ENCODE measurements around the gene CACNA2D2. TPM values are rescaled to one million over a fixed set of nuclear protein-coding genes. Genes with fewer than 3 reads are reported as not detected.

CACNA2D2 gene
- total RNA-seq, 1 experiment from 2014 or later, result not detected

DNA sequence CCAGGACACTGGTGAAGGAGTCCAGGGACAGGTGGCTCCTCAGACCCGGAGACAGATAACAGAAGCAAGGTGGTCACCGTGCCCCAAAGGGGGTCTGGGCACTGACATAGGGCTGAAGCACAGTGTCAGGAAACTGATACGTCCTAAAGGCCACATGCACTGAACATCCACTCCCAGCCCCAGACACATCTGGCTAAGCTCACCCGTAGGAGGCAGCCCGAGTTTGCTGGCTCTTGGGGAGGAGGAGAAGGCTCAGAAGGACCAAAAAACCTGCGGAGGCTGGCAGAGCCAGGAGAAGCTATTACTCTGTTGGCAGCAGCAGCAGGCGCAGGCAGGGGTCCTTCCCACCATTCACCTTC is 1.2 kb downstream of the CACNA2D2 start:
- DNase-seq (ENCODE audit: low read depth), result no peak

DNA sequence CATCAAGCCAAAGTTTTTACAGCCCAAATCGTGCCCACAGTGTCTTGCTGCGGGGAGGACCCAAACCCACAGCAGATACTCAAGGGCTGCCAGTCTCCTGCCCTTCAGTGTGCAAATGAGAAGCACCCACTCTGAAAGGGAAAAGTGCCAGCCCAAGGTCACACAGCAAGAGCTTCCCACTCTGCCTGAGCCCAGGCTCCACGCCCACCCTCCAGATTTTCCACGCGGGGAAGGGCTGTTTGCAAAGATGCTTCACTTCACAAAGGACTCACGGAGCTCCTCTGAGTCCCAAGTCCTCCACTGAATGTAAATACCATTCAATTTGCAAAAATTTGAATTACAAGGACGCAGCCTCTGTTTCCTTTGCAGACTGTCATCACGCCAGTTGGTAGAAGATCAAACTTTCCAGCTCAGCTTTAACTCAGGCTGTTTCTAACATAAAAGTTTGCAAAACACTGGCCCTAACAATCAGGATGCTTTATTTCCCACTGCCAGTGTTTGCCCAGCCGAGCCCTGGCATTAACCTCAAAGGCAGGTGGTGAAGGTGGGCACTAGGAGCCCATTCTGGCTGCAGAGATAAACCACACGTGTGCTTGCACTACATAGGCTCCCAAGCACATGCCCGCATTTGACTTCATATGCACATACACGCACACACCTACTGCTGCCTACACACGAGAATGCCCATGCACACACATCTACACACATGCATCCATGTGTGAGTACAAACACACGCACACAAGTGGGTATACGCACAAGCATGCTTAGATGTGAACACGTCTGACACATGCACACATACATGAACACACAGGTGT is 7.6 kb downstream of the CACNA2D2 start:
- no peak for DNase-seq (ENCODE audit: low read depth)

DNA sequence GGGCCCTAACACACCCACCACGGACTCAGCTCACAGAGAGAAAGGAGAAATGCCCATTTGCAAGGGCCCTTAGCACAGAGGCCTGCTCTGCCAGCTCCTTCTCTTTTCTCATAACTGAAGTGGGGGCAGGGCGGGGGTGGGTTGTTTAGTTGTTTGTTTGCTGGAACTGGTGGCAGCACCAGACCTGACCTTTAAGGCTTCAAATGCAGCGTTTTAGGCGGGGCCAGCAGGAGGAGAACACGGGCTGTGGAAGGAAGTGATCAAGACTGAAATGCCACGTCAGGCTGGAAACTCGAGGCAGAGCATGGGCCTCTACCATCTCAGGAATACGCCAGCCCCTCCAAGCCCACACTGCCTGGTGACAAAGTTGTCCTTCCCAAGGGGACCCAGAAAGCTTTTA is 9.3 kb downstream of the CACNA2D2 start:
- no peak for DNase-seq (ENCODE audit: low read depth)

DNA sequence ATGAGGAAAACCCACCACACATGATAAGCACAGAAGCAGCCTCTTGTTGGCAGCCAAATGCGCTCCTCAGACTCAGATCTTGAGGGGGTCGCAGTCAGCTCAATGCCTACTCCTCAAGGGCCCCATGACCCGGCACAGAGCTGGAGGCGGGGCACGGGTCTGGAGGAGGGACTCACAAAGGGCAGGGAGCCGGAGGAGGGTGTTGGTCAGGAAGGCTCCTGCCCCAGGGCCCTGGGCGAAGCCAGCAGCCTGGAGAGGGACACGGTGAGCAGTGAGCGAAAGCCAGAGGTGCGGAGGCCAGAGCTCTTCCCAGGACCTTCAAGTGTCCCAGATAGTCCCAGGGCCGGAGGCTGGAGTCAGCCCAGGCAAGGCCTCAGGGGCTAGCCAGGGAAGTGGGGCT is 9.8 kb downstream of the CACNA2D2 start:
- DNase-seq (ENCODE audit: low read depth), result no peak

DNA sequence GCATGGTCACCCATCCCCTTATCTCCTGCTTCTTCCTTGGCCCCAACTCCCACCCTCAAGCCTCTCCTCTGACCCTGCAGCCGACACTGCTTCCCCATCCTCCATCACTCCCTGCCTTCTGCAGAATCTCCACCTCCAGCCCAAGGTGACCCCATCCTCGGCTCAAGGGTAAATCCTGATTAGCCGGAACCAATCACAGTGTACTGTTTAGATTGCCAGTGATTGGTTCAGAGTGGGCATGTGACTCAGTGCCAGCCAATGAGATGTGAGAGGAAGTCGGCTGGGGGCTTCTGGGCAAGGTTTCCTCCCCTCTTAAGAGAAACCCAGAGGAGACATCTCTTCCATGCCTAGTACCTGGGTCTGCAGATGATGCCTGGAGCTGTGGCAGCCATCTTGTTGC is 10.3 kb downstream of the CACNA2D2 start:
- DNase-seq (ENCODE audit: low read depth), result no peak

DNA sequence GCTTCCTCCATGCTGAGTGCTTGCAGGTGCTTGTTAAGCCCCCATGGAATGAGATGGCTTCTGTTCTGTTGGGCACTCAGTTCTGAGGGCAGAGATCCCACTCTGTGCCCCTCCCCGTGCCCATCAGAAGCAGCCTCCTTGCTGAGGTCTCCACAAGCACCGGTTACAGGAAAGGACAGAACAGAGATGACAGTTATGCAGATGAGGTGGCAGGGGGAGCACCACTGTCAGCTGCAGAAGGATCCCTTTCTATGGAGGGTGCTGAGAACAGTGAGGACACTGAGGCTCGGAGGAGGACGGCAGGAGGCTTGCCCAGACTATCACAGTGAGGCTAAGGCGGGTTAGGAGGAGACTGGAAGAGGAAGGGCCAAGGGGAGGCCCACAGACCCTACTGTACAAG is 12.4 kb downstream of the CACNA2D2 start:
- no peak for DNase-seq (ENCODE audit: low read depth)

DNA sequence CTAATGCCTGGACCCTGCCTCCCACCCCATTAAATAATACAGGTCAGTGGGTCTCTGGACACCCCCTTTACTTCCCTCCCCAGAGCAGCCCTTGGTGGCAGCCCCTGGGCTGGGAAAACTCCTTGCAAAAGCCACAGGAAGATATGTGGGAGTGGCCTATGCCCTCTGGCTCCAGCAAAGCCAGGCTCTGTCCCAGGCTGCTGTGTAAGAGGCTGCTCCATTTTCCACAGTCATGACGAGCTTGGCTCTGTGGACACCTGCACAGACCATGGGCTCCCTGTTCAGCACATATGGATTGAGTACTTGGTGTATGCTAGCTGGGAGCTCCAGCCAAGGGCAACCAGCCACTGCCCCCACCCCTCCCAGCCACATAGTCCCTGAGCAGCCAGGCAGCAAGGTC is 13.0 kb downstream of the CACNA2D2 start:
- no peak for DNase-seq (ENCODE audit: low read depth)

DNA sequence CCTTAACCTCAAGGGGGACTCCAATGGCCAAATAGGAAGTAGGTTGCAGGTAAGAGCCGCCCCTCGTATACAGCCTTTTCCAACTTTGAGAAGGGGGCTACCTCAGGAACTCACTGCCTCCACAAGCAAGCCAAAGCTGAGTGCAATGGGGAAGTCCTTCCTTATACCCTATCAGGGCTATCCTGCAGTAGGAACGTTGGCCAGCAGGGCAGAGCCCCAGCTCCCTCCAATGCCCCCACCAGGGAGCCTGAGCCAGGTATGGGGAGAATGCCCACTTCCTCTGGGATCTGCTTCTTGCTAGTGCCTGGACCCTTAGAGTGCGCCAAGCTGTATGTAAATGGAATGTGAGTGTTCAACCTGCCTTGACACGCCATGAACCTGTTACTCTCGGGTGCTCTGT is 16.3 kb downstream of the CACNA2D2 start:
- no peak for DNase-seq (ENCODE audit: low read depth)

DNA sequence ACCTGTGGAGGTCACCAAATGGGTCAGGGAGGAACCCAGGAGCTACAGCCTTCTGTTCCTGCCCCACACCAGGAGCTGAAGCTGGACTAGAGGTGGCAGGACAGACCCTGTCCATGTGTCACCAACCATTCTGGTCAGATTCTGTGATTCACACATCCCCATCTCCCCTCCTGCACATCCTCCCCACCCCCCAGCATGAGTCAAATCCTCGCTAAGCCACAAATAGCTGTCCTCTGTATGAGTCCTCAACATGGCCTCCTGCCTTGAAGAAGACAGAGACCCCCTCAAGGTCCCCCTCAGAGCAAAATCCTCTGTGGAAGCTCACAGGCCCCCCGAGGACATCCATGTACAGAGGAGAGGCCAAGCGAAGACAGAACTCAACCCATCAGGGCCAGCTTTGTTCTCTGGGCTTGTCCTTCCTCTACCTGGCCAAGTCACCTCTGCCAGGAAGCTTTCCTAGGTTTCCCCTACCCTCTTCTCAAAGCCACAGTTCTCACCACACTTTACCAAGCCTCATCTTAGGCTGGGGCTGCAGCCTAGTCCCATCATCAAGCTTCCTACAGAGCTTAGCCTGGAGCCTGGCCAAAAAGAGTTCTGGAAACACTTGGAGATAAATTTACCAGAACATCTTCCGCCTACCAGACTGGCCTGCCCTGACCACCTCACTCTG is 17.1 kb downstream of the CACNA2D2 start:
- DNase-seq (ENCODE audit: low read depth), result no peak

DNA sequence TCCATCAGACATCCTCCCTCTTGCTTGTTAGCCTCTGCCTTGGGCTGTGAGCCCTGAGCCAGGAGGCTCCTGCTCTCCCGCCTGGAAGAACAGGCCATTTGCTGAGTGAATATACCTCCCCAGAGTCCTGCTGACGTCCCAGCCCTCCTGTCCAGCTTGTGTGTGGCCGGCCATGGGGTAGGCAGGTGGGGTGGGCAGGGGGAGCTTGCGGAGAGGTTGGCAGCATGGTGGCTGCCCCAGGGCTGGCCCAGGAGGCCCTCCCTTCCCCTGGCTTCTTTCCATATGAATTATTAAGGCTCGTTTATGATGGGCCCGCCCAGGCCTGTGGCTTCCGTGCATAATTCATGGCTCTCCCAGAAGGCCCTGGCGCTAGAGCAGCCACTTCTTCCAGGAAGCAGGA is 18.7 kb downstream of the CACNA2D2 start:
- no peak for DNase-seq (ENCODE audit: low read depth)

DNA sequence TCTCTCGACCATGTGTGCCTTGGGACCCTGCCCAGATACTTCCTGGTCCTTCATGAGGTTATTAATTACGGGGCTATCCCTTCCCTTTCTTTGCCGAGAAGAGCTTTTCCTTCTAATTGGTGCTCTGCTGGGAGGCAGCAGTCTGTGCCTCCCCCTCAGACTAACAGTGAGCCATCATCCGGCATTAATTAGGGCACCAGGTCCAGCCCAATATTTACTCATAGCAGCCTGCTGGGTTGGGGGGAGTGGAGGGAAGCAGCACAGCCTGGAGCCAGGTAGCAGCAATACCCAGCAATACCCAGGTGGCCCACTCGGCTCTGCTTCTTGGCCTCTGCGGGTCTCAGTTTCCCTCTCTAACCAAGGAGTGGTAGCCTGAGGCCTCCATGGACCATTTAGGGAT is 20.1 kb downstream of the CACNA2D2 start:
- no peak for DNase-seq (ENCODE audit: low read depth)

DNA sequence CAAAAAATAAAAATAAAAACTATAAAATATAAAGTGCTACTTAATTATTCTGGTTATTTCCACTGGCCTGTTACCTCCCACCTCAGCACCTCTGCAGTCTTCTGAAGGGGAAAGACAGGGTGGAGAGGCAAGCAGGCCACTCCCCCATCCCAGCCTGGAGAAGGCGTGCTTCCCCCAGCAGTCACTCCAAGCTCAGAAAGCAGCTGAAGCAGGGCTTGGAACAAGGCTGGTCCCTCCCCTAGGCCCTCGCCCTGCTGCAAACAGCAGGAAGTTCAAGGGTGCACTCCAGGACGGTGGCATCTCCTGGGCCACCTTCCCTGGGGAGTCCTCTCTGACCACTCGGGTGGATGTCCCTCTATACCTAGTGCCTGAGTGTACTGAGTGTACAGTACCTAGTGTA is 21.4 kb downstream of the CACNA2D2 start:
- DNase-seq (ENCODE audit: low read depth), result no peak

DNA sequence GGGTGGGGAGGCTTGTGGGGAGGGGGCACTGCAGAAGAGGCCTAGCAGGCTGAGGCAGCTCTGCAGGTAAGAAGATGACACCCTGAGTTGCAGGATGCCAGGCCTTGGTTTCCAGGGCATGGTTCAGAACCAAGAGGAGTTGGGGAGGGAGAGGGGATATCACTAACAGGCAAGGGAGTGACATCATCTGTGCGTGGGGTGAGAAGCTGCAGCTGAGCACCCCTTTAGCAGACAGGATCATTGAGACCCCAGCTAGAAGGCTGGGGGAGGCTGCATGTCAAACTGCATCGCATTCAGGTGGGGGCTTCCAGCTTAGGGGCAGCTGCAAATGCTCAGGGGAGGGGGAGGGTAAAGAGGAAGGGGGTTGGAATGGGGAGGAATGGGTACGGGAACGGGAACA is 23.0 kb downstream of the CACNA2D2 start:
- DNase-seq (ENCODE audit: low read depth), result no peak

DNA sequence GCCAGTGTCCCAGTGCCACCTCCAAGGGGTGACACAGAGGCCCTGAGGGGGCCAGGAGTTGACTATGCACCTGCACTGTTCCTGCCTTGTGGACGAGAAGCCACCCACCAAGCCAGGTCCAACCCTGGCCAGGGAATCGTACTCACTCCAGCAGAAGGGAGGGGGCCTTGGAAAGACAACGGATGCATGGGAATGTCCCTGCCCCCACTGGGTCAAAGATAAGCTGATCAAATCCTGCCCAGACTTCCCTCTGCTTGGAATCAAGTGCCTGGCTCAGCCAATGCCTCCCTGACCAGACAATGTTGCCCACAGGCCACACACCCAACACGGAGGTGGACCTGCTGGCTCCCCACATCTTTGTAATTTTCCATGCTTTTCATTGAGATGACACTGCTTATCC is 23.9 kb downstream of the CACNA2D2 start:
- DNase-seq (ENCODE audit: low read depth), result no peak

DNA sequence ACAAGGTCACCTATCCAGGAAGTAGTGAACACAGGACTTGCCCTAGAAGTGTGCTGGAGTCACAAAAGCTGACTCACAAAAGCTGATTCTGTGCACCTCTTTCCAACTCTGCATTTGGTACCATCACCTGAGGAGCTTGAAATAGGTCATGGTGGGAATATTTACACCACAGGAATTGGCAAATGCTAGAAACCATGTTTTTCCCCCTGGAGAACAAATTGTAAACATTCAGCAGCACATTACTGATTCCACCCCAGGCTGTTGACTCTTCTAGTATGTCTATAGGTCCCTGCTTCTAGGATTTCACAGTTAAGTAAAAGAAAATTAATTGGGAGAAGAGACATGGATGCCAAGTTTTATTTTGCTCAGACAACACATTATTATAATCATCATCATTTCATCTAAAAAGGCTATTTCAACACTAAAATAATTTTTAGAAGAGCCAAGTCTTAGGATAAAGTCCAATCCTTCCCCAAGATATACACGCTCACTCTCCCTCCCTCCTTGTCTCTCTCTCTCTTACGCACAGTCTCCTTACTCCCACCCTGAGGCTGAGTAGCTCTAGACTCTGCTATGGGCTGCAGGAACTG is 24.7 kb downstream of the CACNA2D2 start:
- DNase-seq (ENCODE audit: low read depth), result no peak

DNA sequence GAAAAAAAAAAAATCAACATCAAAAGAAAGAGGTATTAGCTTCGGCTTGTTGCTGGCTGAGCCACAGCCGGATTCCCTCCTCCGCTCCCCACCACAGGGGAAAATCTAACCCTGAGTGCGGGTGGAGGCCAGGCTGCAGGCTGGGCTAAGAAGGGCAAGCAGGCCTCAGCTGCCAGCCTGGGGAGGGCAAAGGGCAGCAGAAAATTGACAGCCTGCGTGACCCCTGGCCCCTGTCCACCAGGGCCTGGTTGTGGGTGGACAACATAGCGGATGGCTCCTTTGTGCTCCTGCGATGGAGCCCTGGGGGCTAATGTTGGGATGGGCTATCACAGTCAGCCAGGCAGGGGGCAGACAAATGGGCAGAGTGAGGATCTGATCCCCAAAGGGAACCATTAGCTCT is 25.4 kb downstream of the CACNA2D2 start:
- DNase-seq (ENCODE audit: low read depth), result no peak

DNA sequence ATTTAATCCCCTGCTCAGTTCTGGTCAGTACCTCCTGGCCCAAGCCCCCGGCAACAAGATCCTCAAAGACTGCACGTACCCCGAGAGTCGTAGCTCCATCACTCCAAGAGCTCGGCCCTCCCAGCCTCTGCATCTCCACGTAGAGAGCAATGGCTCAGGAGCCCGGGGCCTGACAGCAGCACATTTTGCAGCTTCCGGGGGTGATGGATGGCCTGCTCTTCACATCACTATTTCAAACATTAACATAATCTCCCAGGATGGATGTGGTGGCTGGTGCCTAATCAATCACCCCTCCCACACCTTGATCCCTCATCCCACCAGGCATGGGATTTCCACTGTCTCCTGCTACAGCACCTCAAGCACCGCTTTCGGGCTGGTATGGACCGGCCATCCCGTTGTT is 28.1 kb downstream of the CACNA2D2 start:
- no peak for DNase-seq (ENCODE audit: low read depth)

DNA sequence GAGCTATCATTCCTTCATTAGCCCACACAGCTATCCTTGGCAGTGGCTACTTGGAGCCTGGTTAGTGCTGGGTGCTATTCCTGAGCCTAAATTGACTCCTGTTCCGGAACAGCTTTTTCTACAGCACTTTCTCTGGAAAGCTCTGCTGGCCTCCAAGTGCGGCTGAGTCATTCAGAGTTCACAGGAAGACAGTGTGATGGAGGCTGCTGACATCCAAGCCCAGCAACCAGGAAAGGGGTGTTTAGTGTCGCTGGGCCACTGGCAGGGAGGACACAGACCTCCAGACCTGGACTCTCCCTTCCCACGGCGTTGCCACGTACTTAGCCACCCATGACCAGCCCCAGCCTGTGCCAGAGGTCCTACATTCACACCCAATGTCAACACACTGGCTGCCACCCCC is 28.7 kb downstream of the CACNA2D2 start:
- DNase-seq (ENCODE audit: low read depth), result peak; percentile 29

DNA sequence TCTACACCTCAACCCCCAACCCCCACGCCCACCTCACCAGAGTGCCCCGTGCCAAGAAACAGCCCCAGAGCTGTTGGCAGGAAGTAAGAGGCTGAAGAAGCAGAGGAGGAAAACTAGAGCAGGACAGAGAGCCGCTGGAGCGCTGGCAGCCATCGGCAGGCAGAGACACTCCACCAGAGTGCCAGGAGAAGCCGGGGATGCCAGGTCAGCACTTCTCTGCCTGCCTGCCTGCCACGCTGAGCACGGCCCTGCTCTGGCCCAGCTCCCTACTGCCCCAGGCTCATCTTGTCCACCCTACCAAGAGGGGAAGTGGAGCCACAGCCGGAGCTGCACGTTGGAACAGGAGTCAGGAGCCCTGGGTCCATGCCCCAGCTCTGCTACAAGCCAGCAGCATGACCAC is 29.7 kb downstream of the CACNA2D2 start:
- no peak for DNase-seq (ENCODE audit: low read depth)

DNA sequence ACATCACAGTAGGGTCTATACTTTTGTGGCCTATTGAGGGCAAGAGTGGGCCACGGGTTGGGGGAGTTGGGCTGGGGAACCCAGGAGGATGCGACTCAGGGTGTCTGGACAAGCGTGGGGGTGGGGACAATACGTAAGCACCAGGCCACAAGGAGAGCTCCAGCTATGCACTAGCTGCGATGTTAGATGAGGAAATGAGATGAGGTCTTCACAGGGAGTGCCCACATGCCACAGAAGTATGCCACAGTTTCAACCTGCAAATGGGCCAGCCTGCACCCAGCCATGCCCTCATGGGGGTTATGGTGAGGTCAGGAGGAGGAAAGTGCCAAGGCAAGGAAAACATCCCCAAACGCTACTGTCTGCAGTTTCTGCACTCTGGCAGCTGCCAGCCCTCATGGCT is 30.5 kb downstream of the CACNA2D2 start:
- DNase-seq (ENCODE audit: low read depth), result no peak

DNA sequence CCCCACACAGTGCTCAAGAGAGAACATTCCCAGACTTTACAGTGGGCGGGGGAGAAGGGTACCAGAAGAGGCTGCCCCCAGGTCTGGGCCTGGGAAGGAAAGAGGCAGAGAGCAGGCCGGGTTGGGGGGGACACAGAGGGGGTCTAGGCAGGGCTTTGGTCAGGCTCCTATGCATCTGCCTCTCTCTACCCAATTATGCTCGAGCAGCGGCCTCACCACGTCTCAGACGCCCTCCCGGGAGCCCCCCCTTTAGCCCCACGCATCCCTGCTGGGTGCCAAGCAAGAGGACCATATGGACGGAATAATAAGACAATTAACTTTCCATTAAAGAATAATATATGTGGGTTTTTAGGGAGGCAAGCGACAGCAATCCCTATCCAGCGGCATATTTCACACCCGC is 32.8 kb downstream of the CACNA2D2 start:
- DNase-seq (ENCODE audit: low read depth), result no peak

DNA sequence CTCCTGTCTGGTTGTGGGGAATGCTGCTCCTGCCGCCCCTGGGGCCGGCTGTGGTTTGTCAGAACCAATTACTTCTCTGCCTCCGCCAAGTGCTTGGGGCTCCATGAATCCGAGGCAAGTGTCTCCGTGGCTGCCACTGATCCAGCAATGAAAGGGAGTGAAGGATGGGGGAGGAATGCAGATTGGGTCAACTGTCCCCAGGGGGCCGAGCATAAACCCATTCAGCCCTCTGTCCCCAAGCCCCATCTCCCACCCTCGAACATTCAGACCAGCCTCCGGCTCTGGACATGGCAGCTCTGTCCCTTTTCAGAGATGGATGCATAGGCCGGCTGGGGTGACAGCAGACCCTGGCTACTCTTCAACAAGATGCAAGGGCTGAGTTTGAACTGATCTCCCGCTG is 35.5 kb downstream of the CACNA2D2 start:
- DNase-seq (ENCODE audit: low read depth), result no peak

DNA sequence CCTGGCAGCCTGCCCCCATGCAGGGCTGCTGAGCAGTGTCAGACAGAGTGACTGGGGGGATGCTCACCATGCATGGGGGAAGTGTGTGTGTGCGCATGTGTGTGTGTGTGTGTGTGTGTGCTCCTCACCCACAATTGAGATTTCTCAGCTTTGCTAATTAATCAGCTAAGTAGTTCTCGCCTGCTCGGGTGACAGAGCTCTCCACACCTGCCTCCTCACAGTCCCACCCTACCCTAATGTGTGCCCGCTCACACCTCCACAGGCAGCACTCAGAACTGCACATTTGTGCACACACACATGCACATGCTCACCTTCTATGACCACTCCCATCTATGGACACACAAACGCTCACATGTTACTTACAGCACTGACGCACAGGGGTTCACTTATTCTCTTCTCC is 37.3 kb downstream of the CACNA2D2 start:
- DNase-seq (ENCODE audit: low read depth), result no peak

Data from LHCN-M2 (cell line).